Measurements from ENCODE around the gene HSF5. TPM values are rescaled to one million over a fixed set of nuclear protein-coding genes. Genes with fewer than 3 reads are reported as not detected.

Gene HSF5
- total and polyA plus RNA-seq, 2 of the 13 experiments (the other 11 are each of a cell fraction or from before 2014, with no cell fraction given): not detected

- TF ChIP-seq ZBTB34 (CRISPR knock-in tag; IDR thresholded peaks at IDR 0.05) (no peak), ZNF879 (CRISPR knock-in tag; IDR thresholded peaks at IDR 0.05) (no peak), ZNF678 (CRISPR knock-in tag; IDR thresholded peaks at IDR 0.05) (no peak), TFAP4 (IDR thresholded peaks at IDR 0.05; ENCODE audit: borderline replicate concordance, low read depth) (peak; percentile 69; the same call in 1 of the 2 replicates), ATF7 (IDR thresholded peaks at IDR 0.05) (no peak), ATF7 (CRISPR knock-in tag; IDR thresholded peaks at IDR 0.05) (0 out of 2 replicates have a peak, but pooled peaks have one; percentile 2), ZNF382 (CRISPR knock-in tag; IDR thresholded peaks at IDR 0.05; ENCODE audit: borderline replicate concordance) (no peak), EED (CRISPR knock-in tag; IDR thresholded peaks at IDR 0.05) (no peak), FOXP1 (IDR thresholded peaks at IDR 0.05) (peak; percentile 89), FOXP1 (CRISPR knock-in tag; IDR thresholded peaks at IDR 0.05) (peak; percentile 93), PREB (CRISPR knock-in tag; IDR thresholded peaks at IDR 0.05) (no peak), ZBTB43 (CRISPR knock-in tag; conservative IDR thresholded peaks at IDR 0.05) (no peak), JUN (CRISPR knock-in tag; IDR thresholded peaks at IDR 0.05) (no peak), LCORL (IDR thresholded peaks at IDR 0.05) (no peak), LCORL (CRISPR knock-in tag; IDR thresholded peaks at IDR 0.05) (peak; percentile 69; the same call in 1 of the 2 replicates), HNRNPK (IDR thresholded peaks at IDR 0.05; ENCODE audit: low read depth, low read length, poor library complexity, severe bottlenecking) (no peak), ZNF224 (CRISPR knock-in tag; IDR thresholded peaks at IDR 0.05) (0 out of 2 replicates have a peak, but pooled peaks have one; percentile 25), NR2F2 (IDR thresholded peaks at IDR 0.05; ENCODE audit: borderline replicate concordance, low read depth) (peak; percentile 54; the same call in 1 of the 2 replicates), SOX13 (IDR thresholded peaks at IDR 0.05) (no peak), SOX13 (CRISPR knock-in tag; conservative IDR thresholded peaks at IDR 0.05 in 1 of 2, IDR thresholded peaks at IDR 0.05 in 1 of 2) (0 out of 4 replicates have a peak, but pooled peaks of 1 of the 2 experiments have one; percentile 30), THRA (CRISPR knock-in tag; IDR thresholded peaks at IDR 0.05; ENCODE audit: borderline replicate concordance) (0 out of 2 replicates have a peak, but pooled peaks have one; percentile 31), CHD4 (IDR thresholded peaks at IDR 0.05; ENCODE audit: borderline replicate concordance, low read length) (no peak), NCOA1 (CRISPR knock-in tag; IDR thresholded peaks at IDR 0.05) (0 out of 2 replicates have a peak, but pooled peaks have one; percentile 67), NFKBIZ (CRISPR knock-in tag; IDR thresholded peaks at IDR 0.05) (0 out of 2 replicates have a peak, but pooled peaks have one; percentile 14)
Measured at GRCh38 chr17:58516644-58517377, 28.6 kb upstream of the HSF5 start (continued).

Measured in HepG2 (cell line).